ENCODE measurements around the gene PLVAP.

Gene PLVAP

DNA sequence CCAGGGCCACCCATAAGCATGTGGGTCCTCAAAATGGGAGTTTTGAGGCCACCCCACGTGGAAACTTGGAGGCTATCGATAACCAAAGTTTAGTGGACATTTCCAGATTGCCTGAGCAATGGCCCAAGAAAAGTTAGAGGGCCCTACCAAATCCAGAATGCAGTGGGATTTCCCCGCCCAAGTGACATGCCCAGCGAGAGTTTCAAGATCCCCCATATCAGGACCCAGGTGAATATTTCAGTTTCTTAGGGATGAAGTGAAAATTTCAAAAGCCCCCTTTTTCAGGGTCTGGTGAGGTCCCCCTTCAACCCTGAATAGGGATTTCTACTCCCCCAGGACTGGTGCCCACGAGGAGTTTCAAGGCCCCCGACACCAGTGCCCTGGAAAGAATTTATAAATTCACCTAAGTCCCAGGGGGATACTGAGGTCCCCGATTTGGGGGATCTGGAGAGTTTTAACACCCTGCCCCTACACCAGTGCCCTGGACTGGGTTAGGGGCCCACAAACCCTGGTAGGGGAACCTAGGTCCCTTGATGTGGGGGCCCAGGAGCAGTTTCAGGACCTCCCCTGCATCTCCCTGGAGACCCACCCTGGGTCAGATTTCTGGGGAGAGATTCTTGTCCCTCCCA, 27.6 kb upstream of the PLVAP start:
- TF ChIP-seq SIN3A (IDR thresholded peaks at IDR 0.05; ENCODE audit: borderline replicate concordance, insufficient read depth, low read length) (no peak), POLR2AphosphoS5 (IDR thresholded peaks at IDR 0.05; ENCODE audit: low read depth, low read length) (no peak), REST (IDR thresholded peaks at IDR 0.05; ENCODE audit: insufficient read depth in 1 of 2, low read depth in 2 of 2, low read length in 2 of 2) (no peak), FOXP2 (optimal IDR thresholded peaks at IDR 0.05; ENCODE audit: borderline replicate concordance, extremely low read depth, extremely low read length, insufficient read depth) (no peak), TAF1 (IDR thresholded peaks at IDR 0.05; ENCODE audit: borderline replicate concordance, insufficient read depth, low read length) (no peak)

- TF ChIP-seq POLR2AphosphoS5 (IDR thresholded peaks at IDR 0.05; ENCODE audit: low read depth, low read length): no peak
- no peak for TF ChIP-seq REST (IDR thresholded peaks at IDR 0.05; ENCODE audit: insufficient read depth in 1 of 2, low read depth in 2 of 2, low read length in 2 of 2)
- no peak for TF ChIP-seq FOXP2 (optimal IDR thresholded peaks at IDR 0.05; ENCODE audit: borderline replicate concordance, extremely low read depth, extremely low read length, insufficient read depth)
- no peak for TF ChIP-seq TAF1 (IDR thresholded peaks at IDR 0.05; ENCODE audit: borderline replicate concordance, insufficient read depth, low read length)
- TF ChIP-seq SIN3A (IDR thresholded peaks at IDR 0.05; ENCODE audit: borderline replicate concordance, insufficient read depth, low read length): no peak
These were observed 26.9 kb upstream of the PLVAP start for GRCh38 chr19:17404015-17404414.

DNA sequence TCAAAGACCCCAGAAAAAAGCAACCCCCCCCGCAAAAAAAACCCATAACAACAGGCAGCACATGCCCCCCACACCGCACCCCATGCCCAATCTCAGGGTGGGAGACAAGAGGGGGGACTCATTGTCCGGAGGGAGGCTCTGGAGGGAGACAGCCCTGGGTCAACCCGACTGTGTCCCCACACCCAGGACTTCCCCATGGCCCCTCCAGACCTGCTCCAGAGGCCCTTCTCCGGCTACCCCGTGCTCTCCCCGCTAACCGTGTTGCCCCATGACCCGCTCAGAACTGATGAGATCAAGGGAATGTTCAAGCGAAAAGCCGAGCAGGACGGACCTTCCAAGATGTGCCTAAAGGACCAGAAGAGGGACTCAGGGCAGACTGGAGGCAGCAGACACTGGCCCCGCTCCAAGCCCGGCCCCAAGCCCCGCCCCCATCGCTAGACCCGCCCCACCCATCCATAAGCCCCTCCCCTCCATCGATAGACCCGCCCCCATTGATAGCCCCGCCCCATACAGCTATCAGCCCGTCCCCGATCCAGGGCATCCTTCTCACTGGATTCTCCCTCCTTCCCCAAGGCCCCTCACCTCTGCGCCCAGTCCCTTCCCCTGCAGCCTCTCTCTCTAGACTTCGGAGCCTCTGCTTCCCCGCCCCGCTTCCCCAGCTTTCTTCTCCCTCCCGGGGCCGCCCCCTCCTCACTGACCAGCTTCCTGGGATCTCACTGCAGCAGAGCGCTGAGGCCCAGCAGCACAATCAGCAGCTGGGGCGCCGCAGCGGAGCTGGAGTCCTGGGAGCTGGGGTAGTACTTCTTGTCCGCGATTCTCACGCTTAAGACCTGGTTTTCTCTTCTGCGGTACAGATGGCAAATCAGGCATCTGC, 26.1 kb upstream of the PLVAP start:
- no peak for TF ChIP-seq SIN3A (IDR thresholded peaks at IDR 0.05; ENCODE audit: borderline replicate concordance, insufficient read depth, low read length)
- TF ChIP-seq FOXP2 (optimal IDR thresholded peaks at IDR 0.05; ENCODE audit: borderline replicate concordance, extremely low read depth, extremely low read length, insufficient read depth): no peak
- no peak for TF ChIP-seq REST (IDR thresholded peaks at IDR 0.05; ENCODE audit: insufficient read depth in 1 of 2, low read depth in 2 of 2, low read length in 2 of 2)
- no peak for TF ChIP-seq POLR2AphosphoS5 (IDR thresholded peaks at IDR 0.05; ENCODE audit: low read depth, low read length)
- no peak for TF ChIP-seq TAF1 (IDR thresholded peaks at IDR 0.05; ENCODE audit: borderline replicate concordance, insufficient read depth, low read length)

GRCh38 chr19:17401628-17402027, 24.5 kb upstream of the PLVAP start:
- TF ChIP-seq REST (IDR thresholded peaks at IDR 0.05; ENCODE audit: insufficient read depth in 1 of 2, low read depth in 2 of 2, low read length in 2 of 2) (no peak), FOXP2 (optimal IDR thresholded peaks at IDR 0.05; ENCODE audit: borderline replicate concordance, extremely low read depth, extremely low read length, insufficient read depth) (no peak), TAF1 (IDR thresholded peaks at IDR 0.05; ENCODE audit: borderline replicate concordance, insufficient read depth, low read length) (no peak), POLR2AphosphoS5 (IDR thresholded peaks at IDR 0.05; ENCODE audit: low read depth, low read length) (no peak), SIN3A (IDR thresholded peaks at IDR 0.05; ENCODE audit: borderline replicate concordance, insufficient read depth, low read length) (no peak)
